SH-SY5Y (cell line): ENCODE results near the gene ZFR.

Experiments
- GATA2 ChIP-seq: IDR thresholded peaks from 2 replicates; pipeline ENCODE4 v1.6.1; 2011; ENCODE audit warnings: mild to moderate bottlenecking, low read depth, low read length
- GATA3 ChIP-seq: IDR thresholded peaks from 2 replicates; pipeline ENCODE4 v1.6.1; 2011; ENCODE audit warnings: low read depth, mild to moderate bottlenecking, low read length, moderate library complexity

The ZFR gene

GRCh38 chr5:32362527-32362926 lies 82.0 kb downstream of the ZFR start:
- TF ChIP-seq GATA2 (no peak), GATA3 (no peak)

GRCh38 chr5:32360906-32361305 lies 83.6 kb downstream of the ZFR start:
- TF ChIP-seq GATA3 (no peak), GATA2 (no peak)

- TF ChIP-seq GATA2, result no peak
- TF ChIP-seq GATA3, result no peak
These were observed 85.9 kb downstream of the ZFR start for GRCh38 chr5:32358611-32359010.

GRCh38 chr5:32357658-32358057 lies 86.9 kb downstream of the ZFR start:
- TF ChIP-seq GATA3, result no peak
- TF ChIP-seq GATA2, result no peak

- no peak for TF ChIP-seq GATA3
These were observed 88.9 kb downstream of the ZFR start for GRCh38 chr5:32355686-32356085.

GRCh38 chr5:32353420-32353819 lies 91.1 kb downstream of the ZFR start:
- no peak for TF ChIP-seq GATA3

- no peak for TF ChIP-seq GATA2
- TF ChIP-seq GATA3, result no peak
These were observed 91.9 kb downstream of the ZFR start for GRCh38 chr5:32352685-32353084.

- no peak for TF ChIP-seq GATA2
- no peak for TF ChIP-seq GATA3
These were observed 97.7 kb downstream of the ZFR start for GRCh38 chr5:32346869-32347268.

GRCh38 chr5:32343058-32343672 lies 101.4 kb downstream of the ZFR start:
- TF ChIP-seq GATA3 (no peak), GATA2 (no peak)

- TF ChIP-seq GATA3, result no peak
These were observed 101.9 kb downstream of the ZFR start for GRCh38 chr5:32342656-32343055.

- TF ChIP-seq GATA3 (no peak), GATA2 (no peak)
These were observed 104.7 kb downstream of the ZFR start for GRCh38 chr5:32339878-32340277.

GRCh38 chr5:32339198-32339597 lies 105.3 kb downstream of the ZFR start:
- no peak for TF ChIP-seq GATA2
- no peak for TF ChIP-seq GATA3

- TF ChIP-seq GATA3, result no peak
- no peak for TF ChIP-seq GATA2
These were observed 111.6 kb downstream of the ZFR start for GRCh38 chr5:32332966-32333365.

GRCh38 chr5:32332361-32332760 lies 112.2 kb downstream of the ZFR start:
- TF ChIP-seq GATA2, result no peak
- TF ChIP-seq GATA3, result no peak

GRCh38 chr5:32331935-32332274 lies 112.6 kb downstream of the ZFR start:
- TF ChIP-seq GATA3 (no peak), GATA2 (no peak)

- TF ChIP-seq GATA2 (no peak), GATA3 (no peak)
These were observed 113.2 kb downstream of the ZFR start for GRCh38 chr5:32331217-32331934.
